OCI-LY7 (cell line): Measurements from ENCODE around the gene CATSPER1. TPM values are rescaled to one million over a fixed set of nuclear protein-coding genes. Genes with fewer than 3 reads are reported as not detected.

Source experiments
- BruUV-seq: library from RNA; stranded (reverse); fragments of 400-500 nt; replicated peaks from 2 replicates; lab custom pipeline; 2021; lab: Mats Ljungman, UMichigan
- CTCF ChIA-PET: fragments of 300-600 bp; sonication (Branson Sonifier 250); formaldehyde crosslinking; loops from one replicate; lab custom pipeline; 2022; ENCODE audit warnings: antibody characterized with exemption; ENCODE audit not compliant: unreplicated experiment; lab: Charles Lee
- POLR2A ChIA-PET: fragments of 300-600 bp; sonication (Branson Sonifier 250); formaldehyde crosslinking; loops from one replicate; lab custom pipeline; 2022; ENCODE audit warnings: antibody characterized with exemption; lab: Charles Lee
- DNase-seq: peaks from one replicate; pipeline ENCODE4 v3.0.0-alpha.2; 2015; ENCODE audit warnings: low spot score
- H2AFZ ChIP-seq: fragments of 200-600 bp; sonication (generic), shearing (Covaris generic); 2 replicates; pipeline ENCODE4 v1.6.1; 2014; ENCODE audit warnings: mild to moderate bottlenecking, antibody characterized with exemption, low read length, moderate library complexity
- H3K27ac ChIP-seq: fragments of 200-600 bp; sonication (generic); 2 replicates; pipeline ENCODE4 v1.5.1; 2014; ENCODE audit warnings: mixed run types, low read depth, mild to moderate bottlenecking, moderate library complexity, low read length, inconsistent platforms; ENCODE audit not compliant: poor library complexity, severe bottlenecking
- H3K36me3 ChIP-seq: fragments of 200-600 bp; sonication (generic); 2 replicates; pipeline ENCODE4 v1.6.1; 2014; ENCODE audit warnings: mild to moderate bottlenecking, antibody characterized with exemption, low read length, moderate library complexity, mixed read lengths; ENCODE audit not compliant: insufficient read depth
- H3K4me1 ChIP-seq: fragments of 200-600 bp; sonication (generic); 2 replicates; pipeline ENCODE4 v1.5.1; 2014; ENCODE audit warnings: mild to moderate bottlenecking, low read length; ENCODE audit not compliant: insufficient read depth, poor library complexity, severe bottlenecking
- H3K4me2 ChIP-seq: fragments of 200-600 bp; sonication (generic); 2 replicates; pipeline ENCODE4 v1.6.1; 2014; ENCODE audit warnings: mild to moderate bottlenecking, low read length
- H3K4me3 ChIP-seq: fragments of 200-600 bp; sonication (generic); 2 replicates; pipeline ENCODE4 v1.5.1; 2014; ENCODE audit warnings: mild to moderate bottlenecking, low read depth, low read length; ENCODE audit not compliant: poor library complexity, severe bottlenecking
- H3K79me2 ChIP-seq: fragments of 200-600 bp; sonication (generic); 2 replicates; pipeline ENCODE4 v1.6.1; 2016; ENCODE audit warnings: low read depth, mild to moderate bottlenecking, low read length, moderate library complexity, mixed read lengths; ENCODE audit not compliant: insufficient read depth
- H3K9me2 ChIP-seq: fragments of 200-600 bp; sonication (generic); 2 replicates; pipeline ENCODE4 v1.6.1; 2016; ENCODE audit warnings: mild to moderate bottlenecking, low read length, mixed read lengths; ENCODE audit not compliant: insufficient read depth
- H3K9me3 ChIP-seq: fragments of 200-600 bp; sonication (generic); 2 replicates; pipeline ENCODE4 v1.6.1; 2014; ENCODE audit warnings: mild to moderate bottlenecking, mixed run types, low read length, mixed read lengths
- H4K20me1 ChIP-seq: fragments of 200-600 bp; sonication (generic); 2 replicates; pipeline ENCODE4 v1.6.1; 2014; ENCODE audit warnings: mild to moderate bottlenecking, antibody characterized with exemption, low read length, moderate library complexity, mixed read lengths; ENCODE audit not compliant: insufficient read depth
- EZH2phosphoT487 ChIP-seq: fragments of 200-600 bp; sonication (generic); IDR thresholded peaks from 2 replicates; pipeline ENCODE4 v1.6.1; 2018; ENCODE audit warnings: low read depth, borderline replicate concordance, mild to moderate bottlenecking, mixed run types, antibody characterized with exemption, low read length, moderate library complexity, mixed read lengths
- intact Hi-C: fragments of 100-400 bp; cut with micrococcal nuclease; formaldehyde crosslinking; loops from one replicate; pipeline ENCODE4 v1.10.0; 2022; ENCODE audit not compliant: unreplicated experiment
- total RNA-seq, 2 experiments: library from RNA; depleted of rRNA in 1 of 2; stranded (reverse); fragments of >200 nt in 1 of 2; shearing (Covaris generic) in 1 of 2; gene quantifications; 2 replicates each; pipeline ENCODE4 v1.2.3, GENCODE V29; 2014 to 2022
- TF ChIP-seq, protein P1 (sequence below): fragments of 200-600 bp; sonication (generic); conservative IDR thresholded peaks from 2 replicates; pipeline ENCODE4 v1.5.1; 2014; ENCODE audit warnings: mild to moderate bottlenecking, antibody characterized with exemption, low read length, moderate library complexity, mixed read lengths

Gene CATSPER1
- total RNA-seq, 2 experiments from 2014 or later = not detected

DNA sequence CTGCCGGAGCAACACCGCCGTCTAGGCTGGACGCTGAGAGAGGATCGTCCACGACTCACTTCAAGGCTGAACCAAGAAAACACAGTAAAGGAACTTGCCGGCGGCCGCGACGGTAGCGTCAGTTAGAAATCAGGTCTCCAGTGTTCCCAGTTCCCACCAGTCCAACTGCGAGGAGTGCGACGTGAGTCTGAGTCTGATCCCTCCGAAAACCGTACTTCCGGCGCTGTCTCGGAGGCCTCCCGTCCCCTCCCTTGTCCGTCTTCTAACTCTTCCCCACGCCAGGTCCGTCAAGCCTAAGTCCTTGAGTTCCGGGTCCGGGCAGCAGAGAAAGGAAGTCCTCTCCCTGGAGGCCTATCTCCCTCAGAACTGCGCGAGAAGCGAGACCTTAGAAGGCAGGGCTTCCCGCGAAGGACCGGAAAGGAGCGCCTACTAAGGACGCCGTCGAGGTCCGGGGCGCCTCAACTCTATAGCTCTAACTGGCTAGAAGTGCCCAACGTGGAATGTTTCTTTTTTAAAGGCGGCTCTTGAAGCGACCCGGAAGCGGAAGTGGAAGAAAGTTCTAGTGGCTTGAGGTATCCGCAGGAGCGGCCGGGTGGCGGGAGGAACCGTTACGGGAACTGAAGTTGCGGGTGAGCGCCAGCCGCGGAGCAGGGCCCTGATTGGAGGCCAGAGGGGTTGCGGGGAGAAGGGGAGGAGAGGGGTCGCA lies 24.2 kb downstream of the CATSPER1 start, which contains the start of the genes BANF1 and EIF1AD:
TSS of gene BANF1 (plus strand) at position 562 of the 706 bp plus-strand sequence. CDS start 748 bp downstream, outside the sequence.
TSS of gene EIF1AD (minus strand) at position 216 of the 706 bp plus-strand sequence. CDS start 1,768 bp downstream, outside the sequence.
- H3K36me3 ChIP-seq = peaks cover 67% of the 10 kb centered on the region
- CTCF ChIA-PET = interaction anchor here (0.6 to 0.7 kb wide), 2 partner anchors 20 to 50 kb away, joined by 3 read pairs; partner anchors contain the start of gene SF3B2
- no TSS peak for BruUV-seq
- H3K9me3 ChIP-seq = no peaks in the 10 kb centered on the region
- TF ChIP-seq, protein P1, sequence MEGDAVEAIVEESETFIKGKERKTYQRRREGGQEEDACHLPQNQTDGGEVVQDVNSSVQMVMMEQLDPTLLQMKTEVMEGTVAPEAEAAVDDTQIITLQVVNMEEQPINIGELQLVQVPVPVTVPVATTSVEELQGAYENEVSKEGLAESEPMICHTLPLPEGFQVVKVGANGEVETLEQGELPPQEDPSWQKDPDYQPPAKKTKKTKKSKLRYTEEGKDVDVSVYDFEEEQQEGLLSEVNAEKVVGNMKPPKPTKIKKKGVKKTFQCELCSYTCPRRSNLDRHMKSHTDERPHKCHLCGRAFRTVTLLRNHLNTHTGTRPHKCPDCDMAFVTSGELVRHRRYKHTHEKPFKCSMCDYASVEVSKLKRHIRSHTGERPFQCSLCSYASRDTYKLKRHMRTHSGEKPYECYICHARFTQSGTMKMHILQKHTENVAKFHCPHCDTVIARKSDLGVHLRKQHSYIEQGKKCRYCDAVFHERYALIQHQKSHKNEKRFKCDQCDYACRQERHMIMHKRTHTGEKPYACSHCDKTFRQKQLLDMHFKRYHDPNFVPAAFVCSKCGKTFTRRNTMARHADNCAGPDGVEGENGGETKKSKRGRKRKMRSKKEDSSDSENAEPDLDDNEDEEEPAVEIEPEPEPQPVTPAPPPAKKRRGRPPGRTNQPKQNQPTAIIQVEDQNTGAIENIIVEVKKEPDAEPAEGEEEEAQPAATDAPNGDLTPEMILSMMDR = no peak
- TF ChIP-seq EZH2phosphoT487 = no peak
- H2AFZ ChIP-seq = peak within 1 kb of the TSS; percentile 75; the same call in 1 of the 2 replicates
- H4K20me1 ChIP-seq = no peaks in the 10 kb centered on the region
- intact Hi-C loops = loop anchor here (1.0 to 5.0 kb wide), 8 partner anchors 41 to 290 kb away; partner anchors contain the start of genes C11orf68, CCDC85B, DRAP1 and KAT5
- peak within 1 kb of the TSS; percentile 93 for H3K27ac ChIP-seq
- DNase-seq = peak; percentile 98
- peaks cover 52% of the 10 kb centered on the region for H3K79me2 ChIP-seq
- H3K9me2 ChIP-seq = no peaks in the 10 kb centered on the region
- POLR2A ChIA-PET = interaction anchor here (0.7 to 1.0 kb wide), 2 partner anchors 70 to 112 kb away, joined by 4 read pairs; partner anchors contain the start of gene CCDC85B
- peaks cover 33% of the 10 kb centered on the region for H3K4me1 ChIP-seq
- peak within 1 kb of the TSS; percentile 81 for H3K4me2 ChIP-seq
- peak within 1 kb of the TSS; percentile 89 for H3K4me3 ChIP-seq

DNA sequence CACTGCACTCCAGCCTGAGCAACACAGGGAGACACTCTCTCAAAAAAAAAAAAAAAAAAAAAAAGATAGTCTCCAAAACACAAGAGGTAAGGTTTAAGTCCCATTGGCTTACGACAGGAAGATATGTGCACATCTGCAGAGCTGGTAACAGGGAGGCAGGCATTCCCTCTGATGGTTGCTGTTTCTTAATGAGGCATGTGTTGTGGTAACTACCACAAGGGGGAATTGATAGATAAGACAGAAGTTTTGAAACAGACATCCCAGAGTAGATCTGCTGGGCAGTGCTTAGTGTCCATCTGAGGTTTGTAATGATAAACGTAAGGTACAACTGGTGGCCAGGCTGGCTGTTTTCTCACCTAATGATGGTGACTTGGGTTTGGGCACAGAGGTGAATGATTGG lies 29.0 kb downstream of the CATSPER1 start:
- no peaks in the 10 kb centered on the region for H3K9me3 ChIP-seq
- no peak overlapping the region for H2AFZ ChIP-seq
- H3K36me3 ChIP-seq = peaks cover 68% of the 10 kb centered on the region
- no TSS peak for BruUV-seq
- H3K4me3 ChIP-seq = no peak overlapping the region
- DNase-seq = no peak
- no peaks in the 10 kb centered on the region for H3K9me2 ChIP-seq
- H3K4me2 ChIP-seq = no peak overlapping the region
- intact Hi-C loops = no loop called here
- H4K20me1 ChIP-seq = no peaks in the 10 kb centered on the region
- H3K4me1 ChIP-seq = peaks cover 10% of the 10 kb centered on the region
- POLR2A ChIA-PET = no interaction called here
- no peak overlapping the region for H3K27ac ChIP-seq
- CTCF ChIA-PET = no interaction called here
- TF ChIP-seq, protein P1 = no peak
- TF ChIP-seq EZH2phosphoT487 = no peak
- peaks cover 31% of the 10 kb centered on the region for H3K79me2 ChIP-seq
